Measurements from ENCODE around the gene UBL4A. TPM values are rescaled to one million over a fixed set of nuclear protein-coding genes. Genes with fewer than 3 reads are reported as not detected.
A peak's percentile ranks its signal among the peaks of the same experiment; 100 is the strongest.

The UBL4A gene
- 48.8 and 65.8 TPM in 2 replicates for total RNA-seq

DNA sequence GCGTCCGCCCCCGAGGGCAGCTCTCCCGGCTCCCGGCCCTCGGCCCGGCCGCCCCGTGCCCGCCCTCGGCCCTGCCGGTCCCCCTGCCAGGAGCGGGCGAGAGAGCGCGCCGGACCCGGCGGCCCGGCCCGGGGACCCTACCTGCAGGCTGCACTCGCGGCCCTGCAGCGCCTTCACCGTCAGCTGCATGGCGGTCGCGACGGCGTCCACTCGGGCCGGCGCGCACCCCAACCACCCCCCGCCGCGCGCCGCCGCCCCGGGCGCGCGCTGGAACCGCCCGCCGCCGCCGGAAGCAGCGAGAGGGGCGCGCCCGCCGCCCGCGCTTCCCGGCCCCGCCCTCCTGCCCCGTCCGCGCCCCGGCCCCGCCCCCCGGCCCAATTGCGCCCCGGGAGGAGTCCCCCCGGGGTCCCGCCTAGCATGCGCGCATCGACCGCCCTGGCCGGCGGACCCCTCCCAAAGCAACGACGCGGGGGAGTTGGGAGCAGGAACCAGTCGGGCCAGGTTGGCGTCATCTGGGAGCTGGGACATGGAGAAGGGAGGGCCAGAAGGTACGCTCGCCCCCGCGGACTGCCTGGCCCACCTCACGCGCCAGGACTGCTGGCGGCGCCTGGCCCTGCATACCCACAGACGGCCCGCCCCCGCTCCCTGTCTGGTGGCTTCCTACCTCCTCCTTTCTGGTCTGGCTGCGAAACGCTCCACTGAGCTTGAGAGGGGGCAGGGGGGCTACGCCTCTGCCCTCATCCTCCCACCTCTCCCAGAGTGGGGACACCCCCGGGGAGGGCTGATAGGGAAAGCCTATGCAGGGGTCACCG, at the start of gene UBL4A:
Gene UBL4A, minus strand, starts transcription at position 220 of the 812 bp plus-strand sequence. Its CDS starts 31 bp downstream, at position 189.
- peak; percentile 21 for DNase-seq (ENCODE audit: low read depth)

DNA sequence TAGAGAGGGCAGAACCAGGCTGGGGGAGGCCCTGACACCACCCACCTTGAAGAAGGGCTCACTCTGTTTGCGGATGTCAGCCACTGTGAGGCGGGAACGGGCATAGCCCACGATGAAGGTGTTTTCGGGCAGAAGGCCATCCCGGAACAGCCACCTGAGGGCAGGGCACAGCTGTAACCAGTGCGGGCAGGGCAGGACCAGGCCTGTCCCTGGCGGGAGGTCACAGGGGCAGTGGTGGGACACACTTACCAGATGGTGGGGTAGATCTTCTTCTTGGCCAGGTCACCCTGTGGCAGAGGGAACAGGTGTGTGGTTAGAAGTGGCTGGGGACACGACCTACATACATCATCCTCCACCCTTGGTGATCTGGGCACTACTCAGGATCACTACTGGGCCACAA, 49.5 kb upstream of the UBL4A start:
- DNase-seq (ENCODE audit: low read depth): no peak

DNA sequence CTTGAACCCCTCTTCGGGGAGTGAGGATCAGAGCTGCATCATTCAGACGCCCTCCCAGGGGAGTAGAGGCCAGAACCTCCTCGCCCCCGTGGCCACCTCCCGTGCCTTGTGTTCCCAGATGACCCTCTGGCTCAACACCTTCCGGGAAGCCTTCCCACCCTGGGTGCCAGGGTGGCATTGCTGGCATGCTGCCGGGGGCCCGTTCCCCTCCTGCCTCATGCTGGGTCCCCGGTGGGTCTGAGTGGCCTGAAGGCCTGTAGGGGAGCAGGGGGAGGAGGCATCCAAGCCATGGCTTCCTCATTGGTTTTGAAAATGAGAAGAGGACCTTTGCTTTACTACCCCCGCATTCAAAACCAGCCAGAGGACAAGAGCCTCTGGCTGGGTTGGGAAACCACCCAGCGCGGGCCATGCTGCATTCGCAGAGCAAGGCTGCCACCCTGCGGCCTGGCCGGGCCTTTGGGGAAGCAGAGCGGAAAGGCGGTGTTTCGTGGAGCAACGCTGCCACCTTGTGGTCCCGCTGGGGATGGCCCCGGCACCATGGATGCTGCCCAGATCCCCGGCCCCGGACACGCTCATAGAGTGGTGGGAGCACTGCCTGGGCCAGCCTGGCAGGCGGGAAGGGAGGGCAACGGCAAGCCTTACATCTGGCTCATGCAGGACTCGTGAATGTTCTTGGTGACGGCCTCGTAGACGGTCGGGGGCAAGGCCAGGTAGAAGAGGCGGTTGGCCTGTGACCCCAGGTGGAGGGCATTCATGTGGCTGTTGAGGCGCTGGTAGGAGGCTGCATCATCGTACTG, 48.3 kb upstream of the UBL4A start:
- DNase-seq (ENCODE audit: low read depth): peak; percentile 51

DNA sequence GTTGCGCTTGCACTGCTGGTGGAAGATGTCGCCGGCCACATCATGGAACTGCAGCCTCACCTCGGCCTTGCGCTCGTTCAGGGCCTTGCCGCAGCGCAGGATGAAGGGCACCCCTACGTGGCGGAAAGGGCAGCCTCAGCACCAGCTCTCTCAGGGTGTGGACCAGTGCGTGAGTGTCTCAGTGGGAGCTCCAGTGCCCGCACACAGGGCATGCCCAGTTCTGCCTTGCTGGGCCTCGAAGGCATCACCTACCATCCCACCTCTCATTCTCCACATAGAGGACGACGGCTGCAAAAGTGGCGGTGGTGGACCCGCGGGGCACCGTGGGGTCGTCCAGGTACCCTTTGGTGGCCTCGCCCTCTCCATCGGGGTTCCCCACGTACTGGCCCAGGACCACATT, 46.3 kb upstream of the UBL4A start:
- no peak for DNase-seq (ENCODE audit: low read depth)

DNA sequence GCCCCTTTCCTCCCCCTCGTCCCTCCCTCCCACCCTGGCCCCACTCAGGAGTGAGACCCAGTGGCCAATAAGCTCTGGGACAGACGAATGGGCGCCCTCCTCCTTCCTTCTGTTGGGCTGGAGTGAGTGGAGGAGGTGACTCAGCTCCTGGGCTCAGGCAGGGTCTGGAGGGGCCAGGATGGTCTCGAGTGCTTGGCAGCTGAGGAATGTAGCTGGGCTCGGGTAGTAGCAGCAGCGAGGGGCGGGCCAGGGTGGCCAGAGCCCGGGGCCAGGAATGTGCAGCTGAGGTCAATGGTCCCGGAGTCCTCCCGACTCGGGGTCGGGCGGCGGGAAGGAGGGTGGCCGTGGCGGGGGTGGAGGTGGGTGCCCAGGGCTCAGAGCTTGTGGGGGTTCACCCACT, 45.2 kb upstream of the UBL4A start:
- peak; percentile 65 for DNase-seq (ENCODE audit: low read depth)

DNA sequence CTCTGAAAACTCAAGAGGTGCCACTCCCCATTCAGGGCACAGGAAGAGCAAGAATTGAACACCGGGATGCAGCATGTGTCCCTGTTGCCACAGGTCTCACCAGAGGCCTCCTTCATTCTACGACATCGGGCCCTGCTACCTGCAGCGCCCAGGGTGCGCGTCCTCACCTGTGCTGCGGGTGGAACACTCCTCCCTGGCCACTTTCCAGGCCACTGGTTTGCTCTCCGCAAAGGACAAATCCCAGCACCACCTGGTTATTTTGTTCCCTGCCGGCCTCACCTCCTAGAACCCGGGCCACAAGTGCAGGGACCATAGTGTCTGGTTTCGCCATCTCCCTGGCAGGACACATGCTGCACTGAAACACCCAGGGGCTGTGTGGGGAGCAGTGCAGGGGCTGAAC, 43.9 kb upstream of the UBL4A start:
- no peak for DNase-seq (ENCODE audit: low read depth)

DNA sequence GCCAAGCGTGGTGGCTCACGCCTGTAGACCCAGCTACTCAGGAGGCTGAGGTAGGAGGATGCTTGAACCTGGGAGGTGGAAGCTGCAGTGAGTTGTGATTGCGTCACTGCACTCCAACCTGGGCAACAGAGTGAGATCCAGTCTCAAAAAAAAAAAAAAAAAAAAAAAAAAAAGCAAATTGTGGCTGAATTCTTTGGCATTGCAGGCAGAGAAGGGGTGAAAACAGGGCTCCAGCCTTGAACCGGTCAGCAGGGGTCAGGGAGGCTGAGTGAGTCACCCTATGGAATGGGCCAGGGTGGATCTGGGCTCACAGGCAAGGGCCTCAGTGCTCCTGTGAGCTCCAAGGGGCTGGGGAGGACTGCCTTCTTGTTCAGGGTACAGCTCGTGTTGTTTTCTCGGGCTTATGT, 42.8 kb upstream of the UBL4A start:
- DNase-seq (ENCODE audit: low read depth): peak; percentile 27

DNA sequence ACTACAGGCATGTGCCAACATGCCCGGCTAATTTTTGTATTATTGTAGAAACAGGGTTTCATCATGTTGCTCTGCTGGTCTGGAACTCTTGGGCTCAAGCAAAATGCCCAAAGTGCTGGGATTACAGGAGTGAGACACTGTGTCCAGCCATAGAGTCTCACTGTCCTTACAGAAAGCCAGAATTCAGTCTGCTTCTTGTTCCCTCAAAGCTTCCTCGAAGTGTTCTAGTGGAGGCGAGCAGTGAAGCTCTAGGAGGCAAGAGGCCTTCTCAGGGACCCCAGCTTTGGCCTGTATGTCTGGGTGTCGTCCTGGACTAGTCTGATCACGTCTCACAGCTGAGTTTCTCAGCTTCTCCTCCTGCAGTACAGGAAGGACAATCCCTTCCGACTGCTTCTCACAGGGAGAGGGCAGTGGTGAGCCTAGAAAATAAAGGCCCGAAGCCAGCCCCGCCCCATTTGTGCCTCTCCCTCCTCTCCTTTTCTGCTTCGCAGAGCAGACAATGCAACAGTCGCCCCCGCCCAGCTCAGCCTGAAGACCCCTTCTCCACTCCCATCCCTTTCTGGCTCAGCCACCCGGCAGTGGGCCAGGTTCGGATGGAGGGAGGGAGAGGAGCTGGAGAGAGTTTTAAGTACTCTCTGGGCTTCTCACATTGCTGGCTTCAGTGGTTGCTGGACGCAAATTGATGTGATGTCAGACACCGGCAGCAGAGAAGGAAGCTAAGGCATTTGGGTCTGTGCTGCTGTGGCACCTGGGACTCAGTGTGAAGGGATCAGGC, 40.7 kb upstream of the UBL4A start:
- peak; percentile 68 for DNase-seq (ENCODE audit: low read depth)

DNA sequence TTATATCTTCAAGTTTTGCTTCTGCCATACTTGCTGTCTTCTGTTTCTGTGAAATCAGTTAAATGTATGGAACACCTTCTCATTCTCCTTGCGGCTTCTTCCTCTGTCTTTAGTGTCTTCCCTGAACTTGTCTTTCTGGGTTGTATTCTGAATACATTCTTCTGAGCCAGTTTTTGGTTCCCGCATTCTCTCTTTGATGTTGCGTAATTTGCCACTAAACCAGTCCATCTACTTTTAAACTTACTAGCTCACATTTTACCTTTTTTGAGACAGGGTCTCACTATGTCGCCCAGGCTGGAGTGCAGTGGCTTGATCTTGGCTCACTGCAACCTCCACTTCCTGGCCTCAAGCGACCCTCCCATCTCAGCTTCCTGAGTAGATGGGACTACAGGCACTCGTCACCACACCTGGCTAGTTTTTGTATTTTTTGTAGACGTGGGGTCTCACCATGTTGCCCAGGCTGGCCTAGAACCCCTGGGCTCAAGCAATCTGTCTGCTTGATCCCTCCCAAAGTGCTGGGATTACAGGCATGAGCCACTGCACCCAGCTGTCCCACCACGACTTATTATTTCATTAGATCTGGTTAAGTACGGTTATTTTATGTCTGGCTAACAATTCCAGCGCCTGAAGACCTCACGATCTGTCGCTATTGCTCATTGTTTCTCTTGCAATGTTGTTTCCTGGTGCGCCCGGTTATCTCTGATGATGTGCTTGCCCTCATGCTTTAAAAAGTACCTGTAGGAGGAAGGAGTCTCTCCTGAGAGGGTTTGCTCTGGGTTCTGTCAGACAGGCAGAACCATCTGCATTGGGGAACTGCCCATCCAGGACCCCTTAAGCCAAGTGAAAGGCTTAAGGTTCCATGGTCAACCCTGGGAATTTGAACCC, 39.4 kb upstream of the UBL4A start:
- no peak for DNase-seq (ENCODE audit: low read depth)

DNA sequence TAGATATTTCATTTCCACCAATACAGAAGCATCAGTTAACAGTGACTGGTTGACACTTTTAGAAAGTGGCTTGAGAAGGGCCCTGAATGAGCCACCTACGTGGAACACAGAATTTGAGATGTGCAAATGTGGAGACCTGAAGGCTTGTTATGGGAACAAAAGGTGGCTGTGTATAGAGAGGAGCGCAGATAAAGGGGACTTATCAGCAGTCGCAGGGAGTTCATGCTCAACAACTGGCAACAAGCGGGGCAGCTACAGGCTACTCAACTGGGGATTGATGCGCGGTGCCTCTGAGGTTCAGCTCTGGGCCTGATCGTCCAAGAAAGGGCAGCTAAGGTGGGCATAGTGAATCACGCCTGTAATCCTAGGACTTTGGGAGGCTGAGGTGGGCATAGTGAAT, 33.0 kb upstream of the UBL4A start:
- DNase-seq (ENCODE audit: low read depth): no peak

DNA sequence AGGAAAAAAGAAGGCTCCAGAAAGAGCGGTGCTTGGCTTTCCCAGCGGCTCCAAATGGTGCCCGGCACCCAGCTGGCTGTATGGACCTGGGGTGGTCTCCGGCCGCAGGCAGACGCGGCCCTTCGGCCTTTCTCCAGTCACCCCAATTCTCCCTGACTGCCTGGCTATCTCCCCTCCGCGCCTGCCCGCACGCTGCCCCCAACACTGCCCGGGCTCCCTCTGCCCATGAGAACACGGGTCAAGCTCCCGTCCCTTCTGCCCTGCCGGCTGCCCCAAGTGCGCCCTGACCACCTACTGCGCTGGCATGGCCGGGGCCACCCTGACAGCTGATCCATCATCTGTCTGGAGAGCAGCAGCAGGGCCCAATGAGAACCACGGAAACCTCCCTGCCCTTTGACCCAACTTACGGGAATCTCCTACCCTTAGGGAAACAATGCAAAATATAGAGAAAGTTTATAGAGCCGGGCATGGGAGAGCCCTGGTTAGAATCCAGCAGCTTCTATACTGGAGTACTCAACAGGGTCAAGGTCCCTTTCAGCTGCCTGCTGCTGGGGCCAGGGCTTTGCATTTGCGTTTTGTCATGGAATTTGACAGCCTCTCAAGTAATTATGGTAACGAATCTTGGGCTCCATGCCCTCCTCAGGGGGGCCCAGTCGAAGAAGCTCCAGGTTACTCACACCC, 30.8 kb upstream of the UBL4A start:
- no peak for DNase-seq (ENCODE audit: low read depth)

DNA sequence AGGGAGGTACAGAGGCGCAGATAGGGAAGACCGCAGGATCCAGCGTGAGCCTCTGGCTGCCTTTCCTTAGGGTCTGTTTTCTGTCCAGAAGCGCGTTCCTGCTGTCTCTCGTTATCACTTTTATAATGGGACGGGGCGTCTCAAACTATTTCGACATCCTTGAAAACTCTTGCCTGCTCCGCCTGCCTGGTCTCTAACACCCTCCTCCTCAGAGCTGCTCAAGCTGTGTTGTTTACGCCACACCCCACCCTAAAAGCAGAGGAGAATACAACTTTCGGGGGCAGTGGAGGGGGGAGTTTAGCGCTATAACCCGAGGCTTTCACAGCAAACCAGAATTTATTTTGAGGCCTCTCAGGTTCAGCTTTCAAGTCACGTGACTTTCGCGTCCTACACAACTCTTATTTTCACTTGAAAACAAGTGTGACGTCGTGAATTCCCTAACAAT, 30.3 kb upstream of the UBL4A start:
- peak; percentile 63 for DNase-seq (ENCODE audit: low read depth)

DNA sequence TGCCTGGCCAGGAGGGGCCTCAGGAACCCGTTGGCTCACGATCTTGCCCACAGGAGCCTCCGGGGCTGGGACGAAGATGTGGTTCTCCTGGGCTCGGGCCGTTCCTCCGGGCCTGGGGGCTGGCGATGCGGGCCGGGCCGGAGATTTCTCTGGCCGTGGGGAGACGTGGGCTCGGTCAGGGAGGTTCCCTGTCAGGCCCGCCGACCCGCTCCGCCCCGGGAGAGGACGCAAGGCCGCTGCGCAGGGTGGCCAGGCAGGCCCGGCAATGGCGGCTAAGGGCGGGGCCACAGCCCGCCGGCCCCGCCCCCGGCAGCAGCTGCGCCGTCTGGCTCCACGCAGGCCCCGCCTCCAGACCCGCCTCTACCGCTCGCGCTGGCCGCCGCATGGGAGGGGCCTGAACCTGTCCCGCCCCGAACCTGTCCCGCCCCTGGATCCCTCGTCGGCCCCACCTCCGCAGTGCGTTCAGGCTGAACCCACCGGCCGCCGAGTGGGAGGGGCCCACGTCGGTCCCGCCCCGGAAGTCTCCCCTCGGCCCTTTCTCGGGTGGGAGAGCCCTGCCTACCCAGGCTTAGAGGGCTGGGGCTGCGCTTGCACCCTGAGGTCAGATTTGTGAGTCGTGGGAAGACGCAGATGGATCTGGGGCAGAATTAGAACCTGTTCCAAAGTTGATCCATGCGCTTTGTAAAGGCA, 29.7 kb upstream of the UBL4A start, which contains the start of gene FAM3A:
Gene FAM3A, minus strand, starts transcription at position 267 of the 690 bp plus-strand sequence. CDS start 460 bp downstream, outside the sequence.
- peak; percentile 57 for DNase-seq (ENCODE audit: low read depth)

DNA sequence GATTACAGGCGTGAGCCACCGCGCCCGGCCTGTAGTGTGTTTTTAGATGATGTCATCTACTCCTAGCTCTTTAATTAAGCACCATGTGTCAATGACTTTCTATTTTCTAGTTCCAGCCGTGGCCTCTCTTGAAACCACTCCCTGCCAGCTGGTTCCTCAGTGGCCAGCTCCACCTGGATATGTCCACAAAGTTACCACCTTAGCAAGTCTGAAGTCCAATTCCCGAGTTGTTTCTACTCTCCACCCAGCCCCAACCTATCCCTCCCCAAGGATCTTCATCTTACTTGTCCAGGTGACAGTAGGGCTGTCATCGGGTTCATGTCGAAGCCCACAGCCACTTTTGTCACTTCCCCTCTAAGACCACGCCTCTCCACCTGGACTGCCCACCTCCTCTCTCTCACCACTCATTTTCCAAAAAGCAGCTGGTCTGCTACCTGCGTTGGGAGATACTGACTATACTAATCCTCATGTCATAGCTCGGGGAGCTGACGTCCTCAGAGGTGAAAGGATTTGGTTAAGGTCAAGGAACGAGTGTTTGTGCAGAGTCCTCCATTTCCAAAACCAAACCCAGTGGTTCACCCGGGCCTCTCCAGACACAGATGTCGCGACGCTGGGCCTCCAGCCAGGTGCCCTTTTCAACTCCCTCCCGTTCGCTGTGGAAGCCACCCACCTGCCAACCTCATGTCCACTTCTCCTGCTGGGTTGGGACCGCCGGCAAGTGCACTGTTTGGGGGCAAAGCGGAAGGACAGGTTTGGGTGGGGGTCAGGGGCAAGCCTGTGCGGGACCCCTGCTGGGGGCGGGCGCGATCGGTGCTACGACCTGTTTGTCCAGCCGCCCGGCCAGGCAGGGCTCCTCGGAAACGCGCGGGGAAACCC, 28.9 kb upstream of the UBL4A start:
- DNase-seq (ENCODE audit: low read depth): no peak

DNA sequence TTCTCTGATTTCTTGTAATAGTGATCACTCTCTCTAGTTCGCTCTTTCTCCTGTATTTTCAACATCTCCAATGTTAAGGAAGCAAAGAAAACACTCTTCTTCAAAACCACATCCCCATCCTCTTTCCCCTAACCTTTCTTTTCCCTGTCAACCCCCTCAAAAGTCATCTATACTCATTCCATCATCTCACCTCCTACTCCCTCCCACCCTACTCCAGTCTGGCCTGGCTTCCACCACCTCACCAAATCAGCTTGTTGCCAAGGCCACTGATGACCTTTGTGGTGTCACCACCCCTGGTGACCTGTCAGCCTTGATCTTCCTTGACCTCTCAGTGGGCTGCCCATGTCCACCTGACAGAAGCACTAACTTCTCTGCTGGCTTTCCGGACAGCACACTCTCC, 27.3 kb upstream of the UBL4A start:
- DNase-seq (ENCODE audit: low read depth): no peak

DNA sequence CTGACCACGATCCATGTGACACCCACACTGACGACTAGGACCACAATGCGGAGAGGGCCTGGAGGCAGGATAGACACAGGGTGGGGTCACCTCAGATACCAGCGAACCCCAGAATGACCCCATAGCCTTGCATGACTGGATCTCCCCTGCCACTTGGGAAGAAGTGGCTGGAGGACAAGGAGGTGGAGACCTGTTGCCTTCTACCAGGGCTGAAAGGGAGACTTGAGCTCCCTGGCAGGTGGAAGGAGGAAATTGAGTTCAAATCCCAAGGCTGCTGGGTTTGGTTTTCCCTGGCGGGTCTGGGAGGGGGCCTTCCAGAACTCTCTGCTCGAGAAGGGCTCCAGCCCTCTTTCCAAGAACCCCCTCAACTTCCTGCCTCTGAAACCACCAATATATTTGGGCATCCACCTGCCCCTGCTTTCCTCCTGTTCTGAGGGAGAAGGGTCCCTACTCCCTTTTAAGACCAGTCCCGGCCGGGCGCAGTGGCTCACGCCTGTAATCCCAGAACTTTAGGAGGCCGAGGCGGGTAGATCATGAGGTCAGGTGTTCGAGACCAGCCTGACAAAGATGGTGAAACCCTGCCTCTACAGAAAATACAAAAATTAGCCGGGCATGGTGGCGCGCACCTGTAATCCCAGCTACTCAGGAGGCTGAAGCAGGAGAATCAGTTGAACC, 26.6 kb upstream of the UBL4A start:
- no peak for DNase-seq (ENCODE audit: low read depth)

DNA sequence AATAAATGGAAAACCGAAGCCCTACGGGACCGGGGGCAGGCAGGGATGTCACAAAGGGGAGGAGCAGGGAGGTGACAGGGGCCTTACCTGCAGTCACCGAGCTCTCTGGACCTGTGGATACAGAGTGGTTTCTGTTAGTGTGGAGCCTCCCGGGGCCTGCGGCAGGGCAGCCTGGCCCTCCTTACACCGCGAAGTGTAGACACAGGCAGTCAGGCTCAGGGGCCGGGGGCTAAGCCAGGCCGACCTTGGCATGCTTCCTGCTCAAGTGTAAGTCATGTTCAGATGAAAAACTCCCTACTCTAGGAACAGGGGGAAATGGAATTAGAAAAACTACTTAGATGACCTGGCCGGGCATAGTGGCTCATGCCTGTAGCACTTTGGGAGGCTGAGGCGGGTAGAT, 25.3 kb upstream of the UBL4A start:
- no peak for DNase-seq (ENCODE audit: low read depth)

DNA sequence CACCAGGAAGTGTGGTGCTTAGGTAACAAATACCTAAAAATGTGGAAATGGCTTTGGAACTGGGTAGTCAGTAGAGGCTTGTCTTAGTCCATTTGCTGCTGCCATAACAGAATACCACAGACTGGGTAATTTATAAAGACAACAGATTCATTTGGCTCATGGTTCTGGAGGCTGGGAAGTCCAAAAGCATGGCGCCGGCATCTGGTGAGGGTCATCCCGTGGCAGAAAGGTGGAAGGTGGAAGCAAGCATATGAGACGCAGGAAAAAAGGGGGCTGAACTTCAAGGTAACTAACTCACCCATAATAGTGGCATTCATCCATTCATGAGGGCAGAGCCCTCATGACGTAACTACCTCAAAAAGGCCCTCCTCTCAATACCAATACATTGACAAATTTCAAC, 23.0 kb upstream of the UBL4A start:
- no peak for DNase-seq (ENCODE audit: low read depth)
